Measurements from ENCODE around the gene GTPBP4.

GRCh38 chr10:1009071-1009494, 20.8 kb downstream of the GTPBP4 start:
- TF ChIP-seq POLR2AphosphoS5 (IDR thresholded peaks at IDR 0.05) = no peak
- TF ChIP-seq, protein P1, sequence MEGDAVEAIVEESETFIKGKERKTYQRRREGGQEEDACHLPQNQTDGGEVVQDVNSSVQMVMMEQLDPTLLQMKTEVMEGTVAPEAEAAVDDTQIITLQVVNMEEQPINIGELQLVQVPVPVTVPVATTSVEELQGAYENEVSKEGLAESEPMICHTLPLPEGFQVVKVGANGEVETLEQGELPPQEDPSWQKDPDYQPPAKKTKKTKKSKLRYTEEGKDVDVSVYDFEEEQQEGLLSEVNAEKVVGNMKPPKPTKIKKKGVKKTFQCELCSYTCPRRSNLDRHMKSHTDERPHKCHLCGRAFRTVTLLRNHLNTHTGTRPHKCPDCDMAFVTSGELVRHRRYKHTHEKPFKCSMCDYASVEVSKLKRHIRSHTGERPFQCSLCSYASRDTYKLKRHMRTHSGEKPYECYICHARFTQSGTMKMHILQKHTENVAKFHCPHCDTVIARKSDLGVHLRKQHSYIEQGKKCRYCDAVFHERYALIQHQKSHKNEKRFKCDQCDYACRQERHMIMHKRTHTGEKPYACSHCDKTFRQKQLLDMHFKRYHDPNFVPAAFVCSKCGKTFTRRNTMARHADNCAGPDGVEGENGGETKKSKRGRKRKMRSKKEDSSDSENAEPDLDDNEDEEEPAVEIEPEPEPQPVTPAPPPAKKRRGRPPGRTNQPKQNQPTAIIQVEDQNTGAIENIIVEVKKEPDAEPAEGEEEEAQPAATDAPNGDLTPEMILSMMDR (IDR thresholded peaks at IDR 0.05) = no peak
- no peak for TF ChIP-seq POLR2A (IDR thresholded peaks at IDR 0.05)

Measured in prostate gland (tissue), 2 donors.